Adrenal gland (tissue), 12 donors: ENCODE measurements around the gene GALNT4. TPM values are rescaled to one million over a fixed set of nuclear protein-coding genes. Genes with fewer than 3 reads are reported as not detected.

Experiments
- DNase-seq, 7 donors: peaks; one replicate each; pipeline ENCODE4 v3.0.0-alpha.2; 2019 to 2020
- H3K27ac ChIP-seq, 5 donors: fragments of 200-600 bp; sonication (generic) in 4 of 5; 1 replicate in 3 of 5; 2 replicates in 2 of 5; pipeline versions ENCODE4 v1.5.1 to v1.8.0; 2016 to 2020; ENCODE audit warnings: mild to moderate bottlenecking in 1 of 5
- H3K27me3 ChIP-seq: fragments of 200-600 bp; 2 replicates; pipeline ENCODE4 v1.8.0; 2021
- H3K36me3 ChIP-seq, 2 donors: fragments of 200-600 bp; replicated peaks in 1 of 2; 1 replicate in 1 of 2; 2 replicates in 1 of 2; pipeline versions ENCODE4 v1.5.1 to v1.8.0; 2018 to 2022
- H3K4me1 ChIP-seq, 2 donors: fragments of 200-600 bp; replicated peaks in 1 of 2; 1 replicate in 1 of 2; 2 replicates in 1 of 2; pipeline versions ENCODE4 v1.5.1 to v1.8.0; 2018 to 2021
- H3K4me3 ChIP-seq, 4 donors: fragments of 200-600 bp; sonication (generic) in 3 of 4; one replicate each; pipeline ENCODE4 v1.5.1; 2016 to 2018
- H3K9me3 ChIP-seq, 3 donors: fragments of 200-600 bp; sonication (generic) in 1 of 3; replicated peaks in 1 of 3; 1 replicate in 2 of 3; 2 replicates in 1 of 3; pipeline versions ENCODE4 v1.5.1 to v1.8.0; 2016 to 2021
- POLR2A ChIP-seq, 2 donors: fragments of 450-650 bp; IDR thresholded peaks; one replicate each; pipeline ENCODE4 v1.6.1; 2017; ENCODE audit warnings: antibody characterized with exemption in 2 of 2, mild to moderate bottlenecking in 2 of 2, moderate library complexity in 1 of 2
- WGBS, 4 donors: extraction: QIAGEN DNeasy Blood & Tissue Kit in 2 of 4; methylation state at CpG; one replicate each; pipeline versions ENCODE4 v1.1.5 to v1.1.7; 2013 to 2017; 5-methylcytosine and 5-hydroxymethylcytosine counted together
- intact Hi-C, 2 donors: fragments of 100-400 bp; cut with DNase I; formaldehyde crosslinking; loops; one replicate each; pipeline versions ENCODE4 v1.14.1 to v1.15.0; 2022 to 2023
- polyA plus RNA-seq, 3 donors: library from polyadenylated mRNA; stranded (reverse); fragments of 200-250 nt in 2 of 3; fragments of 350-450 nt in 1 of 3; fragmentation: Illumina TruSeq in 1 of 3; extraction: RNeasy Lipid Tissue Mini Kit (QIAGEN cat#74804) in 1 of 3; gene quantifications; one replicate each; pipeline ENCODE4 v1.2.3, GENCODE V29; 2013 to 2014
- total RNA-seq, 9 donors: library from RNA; depleted of rRNA in 4 of 9; stranded (reverse); fragments of >200 nt in 4 of 9; fragments of 120-200 nt in 1 of 9; fragmentation: NEBNext Ultra II Directional in 1 of 9; extraction: Animal tissue kit (Norgen Biotek cat#: 25700) in 1 of 9; gene quantifications; one replicate each; pipeline versions ENCODE4 v1.1.0 to v1.2.4, GENCODE V29; 2013 to 2023
- TF ChIP-seq, protein P1 (sequence below), 6 experiments: fragments of 450-650 bp in 4 of 6; fragments of 200-600 bp in 2 of 6; sonication (generic) in 1 of 6; IDR thresholded peaks; 1 replicate in 5 of 6; 2 replicates in 1 of 6; pipeline versions ENCODE4 v1.5.1 to v1.8.0; 2016 to 2021; ENCODE audit warnings: antibody characterized with exemption in 6 of 6, mild to moderate bottlenecking in 2 of 6, moderate library complexity in 1 of 6
- donor health status: healthy with polysubstance abuse.
- donor health status: Bipolar disorder and iron deficiency.
- donor health status: DM: yes; HTN: yes; CAD: no.
- donor health status: DM: no; HTN: no; CAD: no.
- donor health status: DM: no; HTN: no; CAD: no.
- donor health status: DM: yes; HTN: yes; CAD: no.

The GALNT4 gene
- total and polyA plus RNA-seq, 12 donors, result 0.74 to 7.2 (median 5.3) TPM

DNA sequence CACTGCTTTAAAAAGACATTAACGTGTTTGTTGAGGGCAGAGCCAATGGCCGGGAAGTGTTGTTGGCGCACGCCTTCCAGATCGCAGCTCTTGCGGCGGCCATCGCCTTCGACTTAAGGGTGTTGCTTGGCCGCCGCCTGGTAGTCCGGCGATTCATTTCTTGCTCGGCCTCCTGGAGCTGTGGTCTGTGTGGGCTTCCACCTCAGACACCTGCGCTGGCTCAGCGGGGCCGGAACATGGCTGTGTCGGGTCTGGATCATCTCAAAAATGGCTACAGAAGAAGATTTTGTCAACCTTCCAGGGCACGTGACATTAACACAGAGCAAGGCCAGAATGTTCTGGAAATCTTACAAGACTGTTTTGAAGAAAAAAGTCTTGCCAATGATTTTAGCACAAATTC lies 24.7 kb downstream of the GALNT4 start:
- no peaks in the 10 kb centered on the region for H3K27me3 ChIP-seq
- no peak overlapping the region for H3K27ac ChIP-seq
- no peaks in the 10 kb centered on the region for H3K9me3 ChIP-seq
- TF ChIP-seq POLR2A (IDR thresholded peaks at IDR 0.05), result no peak
- TF ChIP-seq, protein P1, sequence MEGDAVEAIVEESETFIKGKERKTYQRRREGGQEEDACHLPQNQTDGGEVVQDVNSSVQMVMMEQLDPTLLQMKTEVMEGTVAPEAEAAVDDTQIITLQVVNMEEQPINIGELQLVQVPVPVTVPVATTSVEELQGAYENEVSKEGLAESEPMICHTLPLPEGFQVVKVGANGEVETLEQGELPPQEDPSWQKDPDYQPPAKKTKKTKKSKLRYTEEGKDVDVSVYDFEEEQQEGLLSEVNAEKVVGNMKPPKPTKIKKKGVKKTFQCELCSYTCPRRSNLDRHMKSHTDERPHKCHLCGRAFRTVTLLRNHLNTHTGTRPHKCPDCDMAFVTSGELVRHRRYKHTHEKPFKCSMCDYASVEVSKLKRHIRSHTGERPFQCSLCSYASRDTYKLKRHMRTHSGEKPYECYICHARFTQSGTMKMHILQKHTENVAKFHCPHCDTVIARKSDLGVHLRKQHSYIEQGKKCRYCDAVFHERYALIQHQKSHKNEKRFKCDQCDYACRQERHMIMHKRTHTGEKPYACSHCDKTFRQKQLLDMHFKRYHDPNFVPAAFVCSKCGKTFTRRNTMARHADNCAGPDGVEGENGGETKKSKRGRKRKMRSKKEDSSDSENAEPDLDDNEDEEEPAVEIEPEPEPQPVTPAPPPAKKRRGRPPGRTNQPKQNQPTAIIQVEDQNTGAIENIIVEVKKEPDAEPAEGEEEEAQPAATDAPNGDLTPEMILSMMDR (IDR thresholded peaks at IDR 0.05), result no peak
- WGBS, 4 donors, result 89 to 97% (median 96%) methylated on average over 14 to 19 of the region's 19 CpGs
- no peaks in the 10 kb centered on the region for H3K36me3 ChIP-seq
- H3K4me1 ChIP-seq, result no peaks in the 10 kb centered on the region
- intact Hi-C loops, result no loop called here
- no peak for DNase-seq
- no peak overlapping the region for H3K4me3 ChIP-seq

DNA sequence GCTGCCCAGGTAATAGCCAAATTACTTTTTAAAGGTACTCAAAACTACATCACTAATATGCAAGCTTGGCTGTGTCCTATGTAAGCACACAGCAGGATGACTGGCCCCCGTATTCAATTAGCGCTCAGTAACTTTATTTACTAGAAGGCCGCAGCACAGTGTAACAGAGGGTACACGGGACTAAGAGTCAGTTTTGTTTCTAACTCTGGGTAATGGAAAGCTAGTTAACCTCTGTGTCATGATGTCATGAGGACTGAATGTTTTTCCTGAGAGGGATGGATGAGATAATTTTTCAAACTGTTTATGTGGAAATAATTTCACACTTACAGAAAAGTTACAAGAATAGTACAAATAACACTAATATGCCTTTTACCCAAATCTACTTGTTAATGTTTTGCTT lies 27.1 kb downstream of the GALNT4 start:
- H3K9me3 ChIP-seq, result no peaks in the 10 kb centered on the region
- no peak overlapping the region for H3K27ac ChIP-seq
- no peak for TF ChIP-seq POLR2A (IDR thresholded peaks at IDR 0.05)
- TF ChIP-seq, protein P1 (IDR thresholded peaks at IDR 0.05), result no peak
- no peaks in the 10 kb centered on the region for H3K4me1 ChIP-seq
- no peaks in the 10 kb centered on the region for H3K36me3 ChIP-seq
- no peak for DNase-seq
- H3K27me3 ChIP-seq, result no peaks in the 10 kb centered on the region
- intact Hi-C loops, result no loop called here
- no peak overlapping the region for H3K4me3 ChIP-seq
- WGBS, 4 donors, result 75 to 94% (median 87%) methylated on average over 4 of the region's 4 CpGs

DNA sequence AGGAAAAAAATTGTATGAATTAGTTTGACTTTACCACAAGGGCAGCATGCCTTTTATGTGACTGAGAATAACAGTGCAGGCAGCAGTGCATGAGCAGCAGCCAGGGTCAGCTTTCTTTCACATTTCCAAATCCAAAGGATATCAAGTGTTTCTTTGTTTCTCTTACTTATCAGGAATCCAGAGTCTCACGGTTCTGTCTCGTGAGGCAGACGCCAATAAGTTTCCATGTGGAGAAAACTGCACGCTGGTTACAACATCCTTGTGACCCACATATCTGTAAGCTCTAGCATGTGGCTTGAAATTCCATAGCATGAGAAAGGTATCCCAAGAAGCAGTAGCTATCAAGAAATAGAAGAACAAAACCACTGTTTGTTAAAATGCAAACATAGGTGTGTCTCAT lies 27.6 kb downstream of the GALNT4 start:
- whole genome bisulfite sequencing, 4 donors, result 81 to 89% (median 87%) methylated on average over 4 of the region's 4 CpGs
- H3K27ac ChIP-seq, result no peak overlapping the region

DNA sequence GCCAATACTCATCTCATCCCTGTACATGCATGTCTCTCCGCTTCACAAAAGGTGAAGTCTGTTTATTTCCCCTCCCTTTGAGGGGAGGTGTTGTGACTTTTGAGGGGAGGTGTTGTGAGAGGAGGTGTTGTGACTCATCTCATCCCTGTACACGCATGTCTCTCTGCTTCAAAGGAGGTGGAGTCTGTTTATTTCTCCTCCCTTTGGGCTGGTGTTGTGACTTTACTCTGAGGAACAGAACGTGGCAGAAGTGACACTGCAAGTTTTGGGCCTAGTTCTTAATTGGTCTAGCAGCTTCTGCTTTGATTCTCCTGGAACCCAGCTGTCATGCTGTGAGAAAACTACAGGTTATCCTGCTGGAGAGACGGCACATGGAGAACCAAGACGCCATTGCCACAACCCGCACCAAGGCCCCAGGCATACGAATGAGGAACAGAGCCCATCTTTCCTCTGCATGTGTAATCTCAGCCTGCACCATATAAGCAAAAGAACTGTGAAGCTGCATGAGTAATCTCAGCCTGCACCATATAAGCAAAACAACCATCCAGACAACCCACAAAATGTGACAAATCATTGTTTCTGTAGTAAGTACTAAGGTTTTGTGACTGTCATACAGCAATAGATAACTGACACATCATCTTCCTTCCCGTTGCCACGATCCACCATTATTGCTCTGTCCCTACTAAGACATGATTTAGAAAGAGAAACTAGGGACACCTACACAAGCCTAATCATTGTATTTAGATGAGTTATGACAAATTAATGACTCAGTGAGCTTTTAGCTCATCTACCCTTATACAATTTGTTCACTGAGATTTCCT lies 30.0 kb downstream of the GALNT4 start:
- intact Hi-C loops, result no loop called here
- TF ChIP-seq POLR2A (IDR thresholded peaks at IDR 0.05), result no peak
- TF ChIP-seq, protein P1 (IDR thresholded peaks at IDR 0.05), result no peak
- 86 to 93% (median 92%) methylated on average over 9 of the region's 9 CpGs for WGBS, 4 donors
- no peaks in the 10 kb centered on the region for H3K27me3 ChIP-seq
- H3K4me1 ChIP-seq, result no peaks in the 10 kb centered on the region
- peaks cover 0 to 2% of the 10 kb centered on the region in 2 donors for H3K36me3 ChIP-seq
- no peak for DNase-seq
- no peak overlapping the region for H3K4me3 ChIP-seq
- no peaks in the 10 kb centered on the region for H3K9me3 ChIP-seq
- no peak overlapping the region for H3K27ac ChIP-seq

More for the DNA sequence above, 27.6 kb downstream of the GALNT4 start:
- no peak for DNase-seq
- Histone ChIP-seq H3K9me3 (no peaks in the 10 kb centered on the region), H3K4me1 (no peaks in the 10 kb centered on the region), H3K27me3 (no peaks in the 10 kb centered on the region), H3K36me3 (no peaks in the 10 kb centered on the region), H3K4me3 (no peak overlapping the region)
- intact Hi-C loops, result no loop called here
- no peak for TF ChIP-seq POLR2A (IDR thresholded peaks at IDR 0.05)
- TF ChIP-seq, protein P1 (IDR thresholded peaks at IDR 0.05), result no peak
